Neural crest cell (in vitro differentiated cells): ENCODE results near the gene CCDC112. TPM values are rescaled to one million over a fixed set of nuclear protein-coding genes. Genes with fewer than 3 reads are reported as not detected.

Experiments used
- DNase-seq: peaks from one replicate; pipeline ENCODE4 v3.0.0; 2021; ENCODE audit warnings: low read depth, mixed read lengths, low spot score
- H3K27ac Mint-ChIP-seq: one replicate; pipeline ENCODE4 v1.8.0; 2021; ENCODE audit warnings: mild to moderate bottlenecking, mixed read lengths; ENCODE audit not compliant: unreplicated experiment
- H3K27me3 Mint-ChIP-seq: 2 replicates; pipeline ENCODE4 v1.8.0; 2021; ENCODE audit warnings: low read depth, mild to moderate bottlenecking, mixed read lengths
- H3K36me3 Mint-ChIP-seq: 2 replicates; pipeline ENCODE4 v1.8.0; 2021; ENCODE audit warnings: low read depth, mild to moderate bottlenecking, mixed read lengths
- H3K4me1 Mint-ChIP-seq: 2 replicates; pipeline ENCODE4 v1.8.0; 2021; ENCODE audit warnings: mixed read lengths
- H3K4me3 Mint-ChIP-seq: one replicate; pipeline ENCODE4 v1.8.0; 2021; ENCODE audit warnings: mild to moderate bottlenecking, mixed read lengths
- H3K9me3 Mint-ChIP-seq: 2 replicates; pipeline ENCODE4 v1.8.0; 2021; ENCODE audit warnings: mixed read lengths
- CTCF ChIP-seq: fragments of 200-600 bp; sonication (generic); conservative IDR thresholded peaks from 2 replicates; pipeline ENCODE4 v1.5.0; 2021; ENCODE audit warnings: antibody characterized with exemption, mild to moderate bottlenecking
- total RNA-seq: library from RNA; stranded (reverse); gene quantifications from 2 replicates; pipeline ENCODE4 v1.2.1, GENCODE V29; 2021

The CCDC112 gene
- total RNA-seq, 1 donor from 2014 or later, result 11.0 TPM

GRCh38 chr5:115267617-115268016 lies 28.8 kb downstream of the CCDC112 start:
- no peak for DNase-seq
- Mint-ChIP-seq H3K4me1 (peaks cover 10% of the 10 kb centered on the region), H3K9me3 (no peaks in the 10 kb centered on the region), H3K4me3 (no peak overlapping the region), H3K27me3 (no peaks in the 10 kb centered on the region), H3K27ac (no peak overlapping the region), H3K36me3 (no peaks in the 10 kb centered on the region)
- no peak for TF ChIP-seq CTCF

DNA sequence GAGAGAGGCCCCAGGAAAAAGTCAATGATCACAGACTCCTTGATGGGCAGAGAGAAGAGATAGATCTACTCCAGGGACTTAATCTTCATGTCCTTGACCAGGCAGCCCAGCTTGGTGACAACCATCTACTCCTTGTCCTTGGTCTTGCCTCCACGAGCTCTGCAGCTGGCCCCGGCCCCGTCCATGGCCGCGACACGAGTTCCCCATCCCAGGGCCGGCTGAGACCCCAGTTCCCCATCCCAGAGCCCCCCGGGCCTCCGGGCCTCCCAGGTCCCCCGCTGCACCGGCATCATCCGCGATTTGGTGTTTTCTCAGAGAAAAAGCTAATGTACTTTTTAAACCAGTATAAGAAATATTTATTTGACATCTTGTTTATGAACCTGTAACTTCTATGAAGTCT lies 31.2 kb downstream of the CCDC112 start:
- Mint-ChIP-seq H3K27me3 (no peaks in the 10 kb centered on the region), H3K36me3 (no peaks in the 10 kb centered on the region), H3K9me3 (no peaks in the 10 kb centered on the region), H3K27ac (no peak overlapping the region), H3K4me3 (no peak overlapping the region), H3K4me1 (peaks cover 25% of the 10 kb centered on the region)
- no peak for DNase-seq
- TF ChIP-seq CTCF, result no peak

- TF ChIP-seq CTCF, result no peak
- Mint-ChIP-seq H3K9me3 (no peaks in the 10 kb centered on the region), H3K27me3 (no peaks in the 10 kb centered on the region), H3K4me1 (peaks cover 25% of the 10 kb centered on the region), H3K4me3 (no peak overlapping the region), H3K27ac (no peak overlapping the region), H3K36me3 (no peaks in the 10 kb centered on the region)
- no peak for DNase-seq
These were observed 31.7 kb downstream of the CCDC112 start for GRCh38 chr5:115264786-115265185.

DNA sequence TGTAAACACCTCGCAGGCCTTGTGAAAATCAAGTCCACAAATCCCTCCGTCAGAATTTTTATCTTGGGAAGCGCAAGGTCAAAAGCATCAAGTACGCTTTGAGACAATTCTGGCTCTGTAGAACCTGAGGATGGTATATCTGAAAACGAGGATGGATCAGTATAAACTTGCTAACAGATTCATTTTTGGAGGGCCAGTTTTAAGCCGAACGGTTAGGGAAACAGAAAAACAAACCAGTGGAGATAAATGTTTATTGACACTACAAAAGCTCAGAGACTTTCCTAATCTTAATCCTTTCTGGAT lies 33.4 kb downstream of the CCDC112 start:
- Mint-ChIP-seq H3K4me1 (peaks cover 25% of the 10 kb centered on the region), H3K36me3 (no peaks in the 10 kb centered on the region), H3K27me3 (no peaks in the 10 kb centered on the region), H3K27ac (peak overlapping the region; percentile 93), H3K9me3 (no peaks in the 10 kb centered on the region), H3K4me3 (peak overlapping the region; percentile 91)
- DNase-seq, result no peak
- TF ChIP-seq CTCF, result no peak

- no peaks in the 10 kb centered on the region for H3K9me3 Mint-ChIP-seq
- H3K36me3 Mint-ChIP-seq, result no peaks in the 10 kb centered on the region
- TF ChIP-seq CTCF, result no peak
- DNase-seq, result peak; percentile 61
- peaks cover 25% of the 10 kb centered on the region for H3K4me1 Mint-ChIP-seq
- H3K27me3 Mint-ChIP-seq, result no peaks in the 10 kb centered on the region
- H3K27ac Mint-ChIP-seq, result peak within 1 kb of the TSS; percentile 93
- H3K4me3 Mint-ChIP-seq, result peak within 1 kb of the TSS; percentile 91
These were observed 34.0 kb downstream of the CCDC112 start, which contains the start of gene PGGT1B for GRCh38 chr5:115262321-115263077. Gene PGGT1B (minus strand): TSS chr5:115262877. CDS start chr5:115262851, 26 bp downstream.
